GM12874 (cell line): Measurements from ENCODE around the gene KLHL40.

Source experiments
- TF ChIP-seq, protein P1 (sequence below): IDR thresholded peaks from 2 replicates; pipeline ENCODE4 v1.5.1; 2011; ENCODE audit warnings: low read depth, mild to moderate bottlenecking, control low read depth, low read length, moderate library complexity; ENCODE audit not compliant: insufficient read depth

The KLHL40 gene

DNA sequence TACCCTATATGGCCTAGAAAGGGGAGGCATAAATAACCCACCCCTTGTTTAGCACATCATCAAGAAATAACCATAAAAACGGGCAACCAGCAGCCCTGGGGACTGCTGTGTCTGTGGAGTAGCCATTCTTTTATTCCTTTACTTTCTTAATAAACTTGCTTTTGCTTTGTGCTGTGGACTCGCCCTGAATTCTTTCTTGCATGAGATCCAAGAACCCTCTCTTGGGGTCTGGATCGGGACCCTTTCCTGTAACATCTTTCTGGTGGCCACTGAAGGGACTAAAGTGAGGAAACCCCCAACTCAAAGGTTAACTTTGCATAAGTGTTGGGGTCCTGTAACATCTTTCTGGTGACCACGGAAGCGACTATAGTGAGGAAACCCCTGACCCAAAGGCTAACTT is 33.0 kb downstream of the KLHL40 start:
- TF ChIP-seq, protein P1, sequence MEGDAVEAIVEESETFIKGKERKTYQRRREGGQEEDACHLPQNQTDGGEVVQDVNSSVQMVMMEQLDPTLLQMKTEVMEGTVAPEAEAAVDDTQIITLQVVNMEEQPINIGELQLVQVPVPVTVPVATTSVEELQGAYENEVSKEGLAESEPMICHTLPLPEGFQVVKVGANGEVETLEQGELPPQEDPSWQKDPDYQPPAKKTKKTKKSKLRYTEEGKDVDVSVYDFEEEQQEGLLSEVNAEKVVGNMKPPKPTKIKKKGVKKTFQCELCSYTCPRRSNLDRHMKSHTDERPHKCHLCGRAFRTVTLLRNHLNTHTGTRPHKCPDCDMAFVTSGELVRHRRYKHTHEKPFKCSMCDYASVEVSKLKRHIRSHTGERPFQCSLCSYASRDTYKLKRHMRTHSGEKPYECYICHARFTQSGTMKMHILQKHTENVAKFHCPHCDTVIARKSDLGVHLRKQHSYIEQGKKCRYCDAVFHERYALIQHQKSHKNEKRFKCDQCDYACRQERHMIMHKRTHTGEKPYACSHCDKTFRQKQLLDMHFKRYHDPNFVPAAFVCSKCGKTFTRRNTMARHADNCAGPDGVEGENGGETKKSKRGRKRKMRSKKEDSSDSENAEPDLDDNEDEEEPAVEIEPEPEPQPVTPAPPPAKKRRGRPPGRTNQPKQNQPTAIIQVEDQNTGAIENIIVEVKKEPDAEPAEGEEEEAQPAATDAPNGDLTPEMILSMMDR, result no peak

DNA sequence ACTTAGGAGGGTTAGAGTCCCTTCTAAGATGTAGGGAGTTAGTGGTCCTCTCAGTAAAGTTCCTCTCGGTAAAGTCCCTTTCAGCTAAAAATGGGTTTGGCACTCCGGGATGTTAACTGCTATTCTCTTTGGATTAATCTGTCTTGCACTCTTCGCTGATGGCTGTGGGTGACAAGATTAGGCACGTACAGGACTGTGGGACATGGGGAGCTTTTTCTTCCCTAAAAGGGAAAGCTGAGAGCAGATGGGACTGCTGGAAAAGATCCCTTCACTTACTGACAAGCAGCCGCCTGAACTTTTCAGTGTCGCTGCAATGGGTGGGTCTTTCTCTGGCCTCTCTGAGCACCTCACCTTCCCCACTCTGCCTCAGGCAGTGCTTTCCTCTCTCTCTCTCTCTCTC is 33.7 kb downstream of the KLHL40 start:
- TF ChIP-seq, protein P1, result no peak

DNA sequence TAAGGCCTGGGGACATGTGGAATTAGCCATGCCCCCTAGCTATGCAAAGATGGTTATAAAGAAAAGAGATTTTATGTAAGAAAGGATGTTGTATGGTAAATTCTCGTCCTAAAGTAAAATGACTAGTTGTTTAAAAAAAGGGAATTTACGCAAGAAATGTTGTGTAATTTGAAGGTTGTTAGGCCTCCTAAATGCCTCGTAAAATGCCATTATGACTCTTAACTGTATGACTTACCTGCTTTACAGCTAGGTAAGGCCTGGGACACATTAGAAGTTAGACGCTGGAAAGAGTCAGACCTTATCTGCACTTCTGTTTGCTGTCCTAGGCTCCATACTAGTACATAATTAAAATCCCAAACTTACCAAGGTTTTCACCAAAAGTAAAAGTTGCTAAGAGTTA is 34.8 kb downstream of the KLHL40 start:
- TF ChIP-seq, protein P1, result no peak

DNA sequence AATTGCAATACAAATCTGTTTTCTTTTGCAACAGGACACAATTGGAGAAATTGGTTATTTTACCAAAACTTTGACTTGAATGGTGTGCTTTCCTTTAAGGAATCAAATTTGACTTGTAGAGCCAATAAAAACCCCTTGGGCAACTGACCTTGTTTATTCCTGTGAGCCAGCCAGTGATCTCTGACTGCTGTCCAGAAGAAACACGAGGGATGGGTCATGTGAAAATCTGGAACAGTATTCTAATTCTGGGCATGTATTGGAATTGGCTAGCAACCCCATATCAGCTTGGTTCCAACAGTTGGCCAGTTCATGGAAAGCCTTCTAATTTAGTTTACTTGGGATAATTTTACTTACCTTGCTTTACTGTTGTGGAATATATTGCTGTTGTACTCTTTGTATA is 36.4 kb downstream of the KLHL40 start:
- TF ChIP-seq, protein P1, result no peak

DNA sequence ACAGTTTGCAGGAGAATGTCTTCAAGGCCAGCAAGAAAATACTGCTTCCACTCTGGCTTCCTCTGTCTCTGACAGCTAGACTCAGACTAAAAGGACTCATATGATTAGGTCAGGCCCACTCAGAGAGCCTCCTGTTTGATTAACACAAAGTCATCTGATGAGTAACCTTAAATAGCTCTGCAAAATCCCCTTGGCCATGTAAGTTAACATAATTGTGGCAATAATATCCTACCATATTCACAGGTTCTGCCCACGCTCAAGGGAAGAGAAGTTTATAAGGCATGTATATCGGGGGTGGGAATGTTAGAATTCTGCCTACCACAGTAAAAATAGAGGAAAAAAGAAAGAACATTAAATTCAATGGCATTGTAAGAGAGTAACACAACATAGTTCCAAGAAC is 37.9 kb downstream of the KLHL40 start:
- TF ChIP-seq, protein P1, result no peak

DNA sequence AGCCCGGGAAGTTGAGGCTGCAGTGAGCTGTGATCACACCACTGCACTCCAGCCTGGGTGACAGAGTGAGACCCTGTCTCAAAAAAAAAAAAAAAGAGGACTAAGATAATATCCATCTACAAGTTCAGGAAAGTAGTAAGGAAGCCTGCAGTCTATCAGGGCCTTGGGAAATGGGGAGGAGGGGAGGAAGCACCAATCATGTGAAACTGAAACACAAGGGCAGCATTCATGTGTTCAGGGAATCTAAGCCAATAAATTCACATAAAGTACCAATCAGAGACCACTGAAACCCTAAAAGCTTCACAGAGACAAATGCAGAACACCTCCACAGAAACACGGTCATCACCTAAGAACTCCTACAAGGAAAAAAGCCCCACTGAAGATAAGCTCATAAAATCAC is 40.1 kb downstream of the KLHL40 start:
- TF ChIP-seq, protein P1, result no peak

DNA sequence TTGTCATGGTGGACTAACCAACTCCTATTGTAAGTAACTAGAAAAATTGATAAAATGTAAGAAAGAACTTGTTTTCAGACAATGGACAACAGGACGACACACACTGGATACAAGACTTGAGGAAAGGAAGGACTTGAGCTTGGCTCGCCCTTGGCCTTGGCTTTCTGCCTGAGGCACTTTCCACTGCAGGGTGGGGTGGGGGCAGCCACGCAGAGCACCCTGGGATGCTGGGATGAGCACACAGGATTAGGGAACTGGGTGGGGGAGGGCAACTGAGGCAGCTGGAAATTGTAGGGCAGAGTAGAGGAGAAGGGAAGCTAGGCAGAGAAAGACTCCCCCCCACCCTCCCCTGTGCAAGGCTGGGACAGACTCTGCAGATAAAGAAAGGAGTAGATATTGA is 42.7 kb downstream of the KLHL40 start:
- TF ChIP-seq, protein P1, result no peak
